HG02642 (cell line): Measurements from ENCODE around the gene CPNE9.

Source experiments
- ATAC-seq: cut with Tn5 transposase; IDR thresholded peaks from one replicate; pipeline ENCODE4 v1.9.1; 2021; ENCODE audit warnings: mild to moderate bottlenecking; ENCODE audit not compliant: unreplicated experiment, poor library complexity

CPNE9 gene

GRCh38 chr3:9703736-9704346, at the start of gene CPNE9:
TSS of gene CPNE9 (plus strand) at chr3:9703833. CDS start at chr3:9703997, 164 bp downstream.
- ATAC-seq, result no peak

DNA sequence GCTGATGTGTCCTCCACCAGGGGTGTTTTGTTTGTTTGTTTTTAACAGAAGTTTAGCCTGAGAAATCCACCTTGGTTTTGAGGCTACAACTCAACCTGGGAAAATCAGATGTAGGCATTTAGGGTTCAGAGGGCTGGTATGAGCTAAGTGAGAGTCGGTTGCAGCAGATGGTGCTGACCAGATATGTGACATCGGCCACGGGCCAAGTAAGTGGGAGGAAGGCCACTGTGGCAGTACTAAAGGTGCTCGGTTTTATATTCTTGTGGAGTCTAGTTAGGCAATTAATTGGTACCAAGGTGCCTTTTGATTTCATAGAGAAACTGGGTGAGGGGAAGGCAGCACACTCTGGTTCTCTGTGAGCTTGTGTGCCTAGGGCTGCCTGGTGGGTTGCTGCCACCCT, 43.8 kb upstream of the CPNE9 start:
- no peak for ATAC-seq

- ATAC-seq, result no peak
Measured at GRCh38 chr3:9660972-9661371, 42.7 kb upstream of the CPNE9 start.

GRCh38 chr3:9664119-9664751, 39.4 kb upstream of the CPNE9 start:
- no peak for ATAC-seq

- ATAC-seq, result no peak
Measured at GRCh38 chr3:9666704-9667445, 36.8 kb upstream of the CPNE9 start.

GRCh38 chr3:9669277-9669676, 34.4 kb upstream of the CPNE9 start:
- no peak for ATAC-seq

DNA sequence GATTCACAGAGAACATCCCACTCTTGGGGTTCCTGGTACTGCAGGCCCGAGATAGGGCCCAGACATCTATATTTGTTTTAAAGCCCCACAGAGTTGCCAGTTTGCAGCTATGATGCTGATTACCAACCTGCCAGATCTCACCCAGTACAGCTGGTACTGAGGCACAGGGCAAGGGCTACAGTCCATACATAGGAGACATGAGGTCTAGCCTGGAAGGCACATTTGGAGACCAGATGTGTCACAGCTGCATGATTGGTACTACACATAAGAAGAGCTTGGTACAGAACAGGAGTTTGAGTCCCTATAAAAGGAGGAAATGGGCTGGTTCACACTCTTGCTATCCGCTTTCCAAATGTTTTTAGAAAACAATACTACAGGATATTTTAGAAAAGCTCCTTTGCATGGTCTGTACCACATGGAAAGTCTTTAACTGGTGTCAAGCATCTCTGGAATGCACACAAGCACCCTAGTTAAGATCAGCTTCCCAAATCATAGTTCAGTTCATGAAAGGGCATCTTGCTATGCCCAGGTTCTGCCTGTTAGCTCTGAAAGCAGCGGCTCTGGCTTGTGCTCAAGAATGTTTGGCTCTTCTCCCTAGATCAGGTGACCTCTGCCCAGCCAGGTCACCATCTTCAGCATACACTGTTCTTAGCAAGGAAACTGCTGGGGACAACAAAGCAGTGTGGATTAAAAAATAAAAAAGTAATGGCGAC, 33.8 kb upstream of the CPNE9 start:
- no peak for ATAC-seq

- no peak for ATAC-seq
Measured at GRCh38 chr3:9673082-9673481, 30.6 kb upstream of the CPNE9 start.

DNA sequence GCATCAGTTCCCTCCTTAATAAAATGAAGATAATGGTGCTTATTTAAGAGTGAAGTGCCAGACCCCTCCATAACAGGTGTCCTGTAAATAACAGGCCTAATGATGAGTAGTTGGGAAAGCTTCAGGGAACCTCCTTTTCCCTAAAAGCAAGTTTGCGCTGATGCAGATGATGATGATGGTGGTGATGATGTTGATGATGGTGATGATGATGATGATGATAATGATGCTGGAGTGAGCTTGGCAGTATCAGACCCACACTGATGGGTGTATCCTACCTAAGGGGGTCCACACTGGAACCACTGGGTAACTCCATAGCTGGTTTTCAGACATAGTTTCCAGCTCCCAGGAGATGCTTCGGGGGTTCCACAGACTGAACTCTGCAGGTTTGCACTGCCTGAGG, 29.9 kb upstream of the CPNE9 start:
- no peak for ATAC-seq

DNA sequence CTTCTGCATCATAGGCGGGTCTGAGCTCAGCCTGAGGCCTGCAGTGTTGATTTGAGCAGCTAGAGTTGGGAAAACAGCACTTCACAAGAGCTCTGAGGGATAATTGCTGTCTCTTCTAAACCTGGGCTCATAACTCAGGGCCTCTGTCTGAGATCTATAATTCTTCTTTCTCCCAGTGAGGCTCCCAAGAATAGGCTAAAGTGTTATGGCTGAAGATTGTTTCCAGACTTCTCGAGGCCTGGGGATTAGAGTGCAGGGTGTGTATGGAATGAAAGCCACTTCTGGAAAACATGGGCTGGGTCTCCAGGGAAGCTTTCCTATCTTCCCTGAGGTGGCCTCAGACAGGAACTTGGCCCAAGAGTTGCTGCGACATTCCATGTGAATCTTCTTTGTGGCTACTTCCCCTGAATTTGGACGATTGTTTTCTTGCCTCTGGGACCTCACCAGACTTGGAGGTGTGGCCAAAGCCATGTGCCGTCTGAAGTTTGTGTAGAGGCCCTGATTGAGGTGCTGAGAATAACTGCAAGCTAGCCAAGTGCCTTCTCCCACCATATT, 27.8 kb upstream of the CPNE9 start:
- ATAC-seq, result no peak

DNA sequence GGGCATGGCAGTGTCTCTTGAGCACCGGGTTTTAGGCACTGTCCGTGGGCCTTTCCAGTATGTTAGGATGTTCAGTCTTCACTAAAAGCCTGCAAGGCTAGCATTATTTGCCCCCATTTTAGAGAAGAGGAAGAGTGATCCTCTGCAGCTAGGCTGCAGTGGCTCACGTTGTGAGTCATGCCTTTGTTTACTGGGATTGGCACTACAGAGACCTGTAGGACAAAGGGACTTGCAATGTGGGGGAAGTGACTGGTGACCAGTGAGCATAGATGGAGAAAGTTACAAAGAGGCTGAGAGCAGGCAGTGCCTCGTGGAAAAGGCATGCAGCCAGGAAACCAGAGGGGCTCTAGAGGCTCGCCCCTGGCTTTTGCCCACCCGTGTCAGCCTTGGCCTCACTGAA, 26.8 kb upstream of the CPNE9 start:
- no peak for ATAC-seq

- no peak for ATAC-seq
Measured at GRCh38 chr3:9678493-9678892, 25.1 kb upstream of the CPNE9 start.

- no peak for ATAC-seq
Measured at GRCh38 chr3:9679476-9680080, 24.1 kb upstream of the CPNE9 start.

DNA sequence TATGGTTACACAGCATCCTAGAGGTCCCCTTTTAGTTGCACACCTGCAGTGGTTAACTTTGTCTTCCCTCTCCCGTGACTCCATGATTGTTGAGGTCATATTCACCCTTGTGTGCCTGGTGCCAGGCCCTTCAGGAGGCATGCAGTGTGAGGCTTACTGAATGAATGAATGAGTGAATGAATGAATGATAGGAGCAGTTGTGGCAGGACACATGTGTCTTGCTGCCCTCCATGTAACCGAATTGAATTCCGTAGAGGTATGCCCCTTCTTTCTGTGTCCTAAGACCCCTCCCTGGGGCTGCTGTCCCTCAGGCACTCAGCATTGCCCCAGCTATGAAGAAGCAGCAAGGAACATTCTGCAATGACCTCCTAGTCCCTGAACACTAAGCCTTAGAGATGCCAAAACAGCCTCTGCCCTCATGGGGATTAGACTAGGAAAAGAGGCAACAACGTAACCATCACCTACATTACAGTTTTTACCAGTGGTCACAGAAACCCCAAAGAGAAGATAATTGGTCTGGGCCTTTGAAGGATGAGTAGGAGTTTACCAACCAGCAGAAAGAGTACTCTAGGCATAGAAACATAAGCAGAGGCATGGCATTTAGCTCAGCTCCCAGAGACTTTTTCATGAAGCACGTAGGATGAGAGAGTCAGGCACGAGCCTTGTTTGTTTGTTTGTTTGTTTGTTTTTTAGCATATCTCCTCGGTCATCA, 22.5 kb upstream of the CPNE9 start:
- no peak for ATAC-seq

GRCh38 chr3:9681723-9682081, 21.9 kb upstream of the CPNE9 start:
- no peak for ATAC-seq

- ATAC-seq, result no peak
Measured at GRCh38 chr3:9682096-9682495, 21.5 kb upstream of the CPNE9 start.

DNA sequence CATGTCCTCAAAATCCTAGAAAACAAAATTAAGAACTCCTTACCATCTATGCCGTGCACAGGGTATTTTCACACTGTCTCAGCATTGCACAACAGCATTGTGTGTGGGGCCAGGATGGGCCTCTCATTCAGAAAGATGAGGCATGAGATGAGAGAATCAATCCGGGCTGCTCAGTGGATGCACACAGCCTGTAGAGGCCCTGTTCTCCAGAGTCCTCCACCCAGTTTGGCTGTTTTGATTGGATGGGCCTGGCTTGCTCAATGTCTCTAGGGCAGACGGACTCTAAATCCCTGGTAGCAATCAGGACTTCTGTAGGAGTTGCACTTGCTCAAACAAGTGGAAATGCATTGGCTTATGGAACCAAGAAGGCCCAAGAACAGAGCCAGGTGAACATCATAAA, 20.2 kb upstream of the CPNE9 start:
- no peak for ATAC-seq

DNA sequence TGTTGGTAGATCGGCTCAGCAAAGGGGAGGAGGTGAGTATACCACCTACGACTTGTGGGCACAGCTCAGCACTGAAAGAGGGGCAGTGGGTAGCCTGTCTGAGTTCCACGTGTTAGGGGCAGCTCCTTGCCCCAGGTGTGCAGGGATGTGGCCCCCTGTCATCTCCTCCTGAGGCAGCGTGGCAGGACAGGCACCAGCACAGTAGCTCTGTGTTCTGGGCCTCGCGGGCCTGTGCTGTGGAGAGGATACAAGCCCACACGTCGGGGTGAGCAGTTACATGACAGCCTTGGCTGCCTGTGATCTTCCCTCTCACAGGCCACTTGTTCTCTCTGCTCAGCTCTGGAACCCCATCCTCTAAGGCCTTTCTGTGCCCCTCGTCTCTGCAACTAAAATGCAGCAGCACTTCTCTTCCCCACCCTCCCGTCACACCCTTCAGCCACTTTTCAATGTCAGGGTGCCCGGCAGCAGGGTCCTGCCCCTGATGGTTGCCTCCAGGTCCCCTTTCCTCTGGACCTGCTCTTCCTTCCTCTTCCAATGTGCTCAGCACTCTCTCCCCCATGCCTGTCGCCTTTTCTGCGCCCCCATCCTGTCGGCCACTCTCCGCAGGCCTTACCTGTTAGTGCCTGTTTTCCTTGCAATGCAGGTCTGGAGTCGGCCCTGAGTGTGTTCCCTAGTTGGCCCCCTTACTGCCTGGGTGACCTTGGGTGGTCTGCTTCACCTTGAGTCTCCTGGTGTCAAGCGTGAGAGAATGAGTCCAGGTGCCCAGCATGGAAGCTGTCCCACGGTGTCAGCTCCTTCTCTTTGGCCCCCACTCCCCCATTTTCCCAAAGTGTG, 18.2 kb upstream of the CPNE9 start:
- ATAC-seq, result no peak

DNA sequence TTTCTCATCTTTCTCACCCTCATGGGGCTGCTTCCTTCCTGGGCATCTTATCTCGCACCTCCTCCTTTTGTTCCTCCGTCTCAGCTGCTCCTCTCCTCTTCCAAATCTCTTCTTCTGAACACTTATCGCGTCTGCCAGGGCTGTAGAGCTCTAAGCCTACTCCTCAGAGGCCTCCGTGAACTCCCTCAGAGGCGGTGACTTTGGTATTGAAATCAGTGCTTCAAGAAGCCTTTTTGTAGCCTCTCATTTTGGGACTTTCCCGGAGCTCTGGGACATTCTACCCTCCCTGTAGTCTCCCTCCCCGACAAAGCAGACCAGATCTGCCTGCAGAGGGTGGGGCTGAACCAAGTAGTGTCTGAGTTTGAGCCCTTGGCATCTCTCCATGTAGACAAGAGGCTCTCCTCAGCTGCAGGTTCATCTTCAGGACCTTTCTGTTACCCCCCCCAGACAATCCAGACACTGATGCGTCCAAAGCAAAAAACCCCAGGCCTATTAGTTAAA, 17.5 kb upstream of the CPNE9 start:
- ATAC-seq, result no peak
